HepG2 (cell line): Measurements from ENCODE around the gene HTR7. TPM values are rescaled to one million over a fixed set of nuclear protein-coding genes. Genes with fewer than 3 reads are reported as not detected.
"Not testable (repeated sequence)": the region's sequence is repeated elsewhere in the genome, so short reads cannot be mapped to it uniquely, and the experiment has no call there.

Experiments
- ATAC-seq: fragments of 200-7000 bp; cut with Tn5 transposase; 3 replicates; pipeline ENCODE4 v1.9.1; 2020; ENCODE audit warnings: mild to moderate bottlenecking, moderate library complexity
- BruUV-seq: library from RNA; stranded (reverse); fragments of 400-500 nt; replicated peaks from 2 replicates; lab custom pipeline; 2021; lab: Mats Ljungman, UMichigan
- CTCF ChIA-PET: fragments of 300-600 bp; formaldehyde crosslinking; extraction: SDS; loops from one replicate; lab custom pipeline; 2021; ENCODE audit warnings: low total read pairs, inconsistent platforms, low intra/inter-chr PET ratio; lab: Yijun Ruan, JAX
- POLR2A ChIA-PET: fragments of 350-600 bp; sonication (Branson Sonifier 250); formaldehyde crosslinking; loops from one replicate; lab custom pipeline; 2020; ENCODE audit warnings: antibody characterized with exemption, inconsistent platforms; lab: Yijun Ruan, JAX
- DNase-seq: peaks from one replicate; pipeline ENCODE4 v3.0.0-alpha.2; 2015; ENCODE audit warnings: low spot score
- FAIRE-seq: peaks from 3 replicates; lab custom pipeline; 2011; peaks lifted over from hg19 to GRCh38; lab: Jason Lieb, UNC
- H2AFZ ChIP-seq: one replicate; pipeline ENCODE4 v1.6.1; 2011; ENCODE audit warnings: low read length, inconsistent platforms
- H3K27ac ChIP-seq: fragments of 300-600 bp; 3 replicates; pipeline ENCODE4 v1.8.0; 2011; ENCODE audit warnings: mixed run types, mild to moderate bottlenecking, mixed read lengths, low read length, inconsistent platforms; ENCODE audit not compliant: insufficient read depth; ENCODE audit errors: extremely low read length
- H3K27me3 ChIP-seq, 2 experiments: fragments of 200-600 bp in 1 of 2; 2 replicates in 1 of 2; 3 replicates in 1 of 2; pipeline versions ENCODE4 v1.6.0 to v1.8.0; 2011; ENCODE audit warnings: low read length in 2 of 2, mild to moderate bottlenecking in 2 of 2, moderate library complexity in 2 of 2, inconsistent platforms in 1 of 2; ENCODE audit not compliant: insufficient read depth in 2 of 2, control insufficient read depth in 1 of 2
- H3K36me3 ChIP-seq, 2 experiments: fragments of 200-600 bp in 1 of 2; replicated peaks in 1 of 2; 2 replicates in 1 of 2; 3 replicates in 1 of 2; pipeline versions ENCODE4 v1.5.1 to v1.8.0; 2011; ENCODE audit warnings: low read length in 2 of 2, inconsistent platforms in 1 of 2; ENCODE audit not compliant: insufficient read depth in 2 of 2, control insufficient read depth in 1 of 2
- H3K4me1 ChIP-seq: 2 replicates; pipeline ENCODE4 v1.5.1; 2012; ENCODE audit warnings: low read length, inconsistent platforms; ENCODE audit not compliant: insufficient read depth
- H3K4me2 ChIP-seq: 2 replicates; pipeline ENCODE4 v1.6.0; 2011; ENCODE audit warnings: low read depth, low read length, inconsistent platforms
- H3K4me3 ChIP-seq, 3 experiments: fragments of 200-600 bp in 1 of 3; sonication (generic), shearing (Covaris generic) in 1 of 3; replicated peaks in 1 of 3; 2 replicates each; pipeline ENCODE4 v1.5.1; 2011 to 2016; ENCODE audit warnings: low read length in 3 of 3, inconsistent platforms in 2 of 3, low read depth in 2 of 3, mild to moderate bottlenecking in 2 of 3, control low read depth in 1 of 3, mixed read lengths in 1 of 3; ENCODE audit not compliant: insufficient read depth in 1 of 3
- H3K79me2 ChIP-seq: one replicate; pipeline ENCODE4 v1.6.1; 2011; ENCODE audit warnings: low read length, inconsistent platforms; ENCODE audit not compliant: insufficient read depth
- H3K9ac ChIP-seq: 2 replicates; pipeline ENCODE4 v1.6.0; 2011; ENCODE audit warnings: mild to moderate bottlenecking, low read depth, low read length, inconsistent platforms; ENCODE audit not compliant: insufficient read depth
- H3K9me3 ChIP-seq: 2 replicates; pipeline ENCODE4 v1.5.1; 2012; ENCODE audit warnings: mild to moderate bottlenecking, low read length
- H4K20me1 ChIP-seq: 2 replicates; pipeline ENCODE4 v1.6.0; 2011; ENCODE audit warnings: inconsistent platforms, mild to moderate bottlenecking, low read length, moderate library complexity; ENCODE audit not compliant: insufficient read depth
- ARHGAP35 ChIP-seq: sonication (generic); formaldehyde crosslinking; IDR thresholded peaks from 2 replicates; pipeline ENCODE4 v1.9.0; 2022; ENCODE audit warnings: mild to moderate bottlenecking, inconsistent platforms, moderate library complexity, missing genetic modification reagents, borderline replicate concordance
- BCLAF1 ChIP-seq: fragments of 450-650 bp; IDR thresholded peaks from 2 replicates; pipeline ENCODE4 v1.6.1; 2017; ENCODE audit warnings: mild to moderate bottlenecking
- CCDC6 ChIP-seq: sonication (generic); formaldehyde crosslinking; IDR thresholded peaks from 2 replicates; pipeline ENCODE4 v1.8.1; 2022; ENCODE audit warnings: mild to moderate bottlenecking, missing genetic modification reagents, moderate library complexity
- ELF4 ChIP-seq: sonication (generic); formaldehyde crosslinking; IDR thresholded peaks from 2 replicates; pipeline ENCODE4 v1.5.0; 2020; ENCODE audit warnings: missing genetic modification reagents, mild to moderate bottlenecking, moderate library complexity, borderline replicate concordance
- FOXM1 ChIP-seq: sonication (generic); formaldehyde crosslinking; IDR thresholded peaks from 2 replicates; pipeline ENCODE4 v1.5.0; 2020; ENCODE audit warnings: missing genetic modification reagents
- HDAC6 ChIP-seq: fragments of 200-600 bp; sonication (generic); IDR thresholded peaks from 2 replicates; pipeline ENCODE4 v1.7.0; 2017; ENCODE audit warnings: mild to moderate bottlenecking, antibody characterized with exemption, low read length, low read depth
- MLXIP ChIP-seq: sonication (generic); formaldehyde crosslinking; IDR thresholded peaks from 2 replicates; pipeline ENCODE4 v1.9.0; 2021; ENCODE audit warnings: missing genetic modification reagents, borderline replicate concordance
- MXD1 ChIP-seq: sonication (generic); formaldehyde crosslinking; IDR thresholded peaks from 2 replicates; pipeline ENCODE4 v1.4.0; 2020; ENCODE audit warnings: mild to moderate bottlenecking, missing genetic modification reagents
- THAP11 ChIP-seq: IDR thresholded peaks from 2 replicates; pipeline ENCODE4 v1.6.1; 2016; ENCODE audit warnings: missing biosample characterization, missing genetic modification reagents
- ZFP41 ChIP-seq: sonication (generic); formaldehyde crosslinking; IDR thresholded peaks from 2 replicates; pipeline ENCODE4 v1.4.0; 2020; ENCODE audit warnings: mild to moderate bottlenecking, missing genetic modification reagents, borderline replicate concordance
- WGBS: methylation state at CpG from one replicate; pipeline ENCODE4 v1.1.6; 2017; ENCODE audit warnings: low lambda C conversion rate; 5-methylcytosine and 5-hydroxymethylcytosine counted together
- in situ Hi-C: cut with HindIII; loops from 2 replicates; pipeline ENCODE4 v1.10.0; 2017; ENCODE audit warnings: low pct_unique_long_range_greater_than_20kb; ENCODE audit not compliant: extremely low pct_ligation_motif_present
- intact Hi-C: fragments of 100-400 bp; cut with micrococcal nuclease; formaldehyde crosslinking; loops from one replicate; pipeline ENCODE4 v1.10.0; 2022; ENCODE audit not compliant: unreplicated experiment
- polyA plus RNA-seq, 8 experiments: library from polyadenylated mRNA; depleted of rRNA in 3 of 8; stranded (reverse) in 7 of 8; unstranded in 1 of 8; fragments of >200 nt; fragmentation: Illumina TruSeq in 4 of 8; extraction: Trizol in 4 of 8; gene quantifications; 2 replicates each; pipeline versions ENCODE4 v1.2.1 to v1.2.3, GENCODE V29; 2011 to 2016; ENCODE audit warnings: low read depth in 4 of 8, missing spikeins in 1 of 8, mixed read lengths in 1 of 8; ENCODE audit not compliant: insufficient read depth in 1 of 8
- total RNA-seq, 5 experiments: library from RNA; depleted of rRNA; stranded (reverse); fragments of >200 nt; fragmentation: Illumina TruSeq; extraction: Trizol; gene quantifications; 2 replicates each; pipeline ENCODE4 v1.2.3, GENCODE V29; 2016; ENCODE audit warnings: low read depth in 1 of 5

Gene HTR7
- total and polyA plus RNA-seq, 2 of the 13 experiments (the other 11 are each of a cell fraction or from before 2014, with no cell fraction given) = 0.04 TPM; not detected in 1

GRCh38 chr10:90832111-90832510, 25.7 kb downstream of the HTR7 start (continued):
- no peak for TF ChIP-seq MLXIP (CRISPR knock-in tag)
- no peak for TF ChIP-seq CCDC6 (CRISPR knock-in tag)
- TF ChIP-seq HDAC6 = no peak
- TF ChIP-seq ARHGAP35 (CRISPR knock-in tag) = no peak
- TF ChIP-seq THAP11 (CRISPR knock-in tag) = no peak

GRCh38 chr10:90822508-90822907, 35.3 kb downstream of the HTR7 start:
- Histone ChIP-seq H4K20me1 (no peaks in the 10 kb centered on the region), H3K4me1 (no peaks in the 10 kb centered on the region), H3K36me3 (no peaks in the 10 kb centered on the region), H3K27ac (no peak overlapping the region), H3K79me2 (no peaks in the 10 kb centered on the region), H3K27me3 (no peaks in the 10 kb centered on the region), H3K4me2 (no peak overlapping the region), H3K4me3 (no peak overlapping the region), H3K9me3 (no peaks in the 10 kb centered on the region), H2AFZ (no peak overlapping the region), H3K9ac (no peak overlapping the region)
- in situ Hi-C loops = no loop called here
- intact Hi-C loops = no loop called here
- TF ChIP-seq ELF4 (CRISPR knock-in tag) (no peak), MXD1 (CRISPR knock-in tag) (no peak), BCLAF1 (no peak), ZFP41 (CRISPR knock-in tag) (no peak), FOXM1 (CRISPR knock-in tag) (no peak)
- 0% methylated on average over 1 of the region's 1 CpG for WGBS
- ChIA-PET POLR2A (no interaction called here), CTCF (no interaction called here)
- no TSS peak for BruUV-seq
- DNase-seq = no peak
- no peak for ATAC-seq
- no peak for FAIRE-seq

- H3K4me1 ChIP-seq, CTCF ChIA-PET, FAIRE-seq, H3K79me2 ChIP-seq, H3K36me3 ChIP-seq, in situ Hi-C loops, H3K9me3 ChIP-seq, POLR2A ChIA-PET, intact Hi-C loops, BruUV-seq, H3K9ac ChIP-seq, H2AFZ ChIP-seq, H3K4me2 ChIP-seq, H3K27me3 ChIP-seq, ATAC-seq, DNase-seq, H4K20me1 ChIP-seq, H3K27ac ChIP-seq, H3K4me3 ChIP-seq: not testable (repeated sequence)
- 0% methylated on average over 1 of the region's 1 CpG for WGBS
These were observed 36.0 kb downstream of the HTR7 start for GRCh38 chr10:90821864-90822263.
